DLD1 (cell line): ENCODE measurements around the gene CD34.
"Not testable (repeated sequence)": the region's sequence is repeated elsewhere in the genome, so short reads cannot be mapped to it uniquely, and the experiment has no call there.

Experiments used
- in situ Hi-C: cut with HindIII; loops from 2 replicates; pipeline ENCODE4 v1.10.0; 2017; ENCODE audit warnings: low sequenced_read_pairs

Gene CD34

GRCh38 chr1:207877914-207878313, 33.0 kb downstream of the CD34 start:
- in situ Hi-C loops = not testable (repeated sequence)

- in situ Hi-C loops = no loop called here
Measured at GRCh38 chr1:207876131-207876530, 34.8 kb downstream of the CD34 start.

GRCh38 chr1:207875532-207875931, 35.4 kb downstream of the CD34 start:
- in situ Hi-C loops = no loop called here

- in situ Hi-C loops = no loop called here
Measured at GRCh38 chr1:207873055-207873890, 37.7 kb downstream of the CD34 start.

- in situ Hi-C loops = no loop called here
Measured at GRCh38 chr1:207872621-207873020, 38.3 kb downstream of the CD34 start.

GRCh38 chr1:207871117-207871649, 39.7 kb downstream of the CD34 start:
- in situ Hi-C loops = no loop called here

GRCh38 chr1:207870306-207871031, 40.5 kb downstream of the CD34 start:
- in situ Hi-C loops = no loop called here

GRCh38 chr1:207869859-207870258, 41.1 kb downstream of the CD34 start:
- in situ Hi-C loops = no loop called here

- in situ Hi-C loops = no loop called here
Measured at GRCh38 chr1:207868774-207869721, 41.9 kb downstream of the CD34 start.

- in situ Hi-C loops = no loop called here
Measured at GRCh38 chr1:207868251-207868773, 42.6 kb downstream of the CD34 start.

- in situ Hi-C loops = no loop called here
Measured at GRCh38 chr1:207867136-207868109, 43.5 kb downstream of the CD34 start.

- in situ Hi-C loops = no loop called here
Measured at GRCh38 chr1:207866471-207867135, 44.3 kb downstream of the CD34 start.

- in situ Hi-C loops = no loop called here
Measured at GRCh38 chr1:207863893-207864535, 46.9 kb downstream of the CD34 start.

GRCh38 chr1:207862241-207862787, 48.6 kb downstream of the CD34 start:
- in situ Hi-C loops = no loop called here

GRCh38 chr1:207861442-207862177, 49.3 kb downstream of the CD34 start:
- in situ Hi-C loops = no loop called here

- in situ Hi-C loops = no loop called here
Measured at GRCh38 chr1:207860531-207860930, 50.4 kb downstream of the CD34 start.

- in situ Hi-C loops = no loop called here
Measured at GRCh38 chr1:207858806-207859205, 52.1 kb downstream of the CD34 start.
